Spleen (tissue), 11 donors: Measurements from ENCODE around the gene FHL2. TPM values are rescaled to one million over a fixed set of nuclear protein-coding genes. Genes with fewer than 3 reads are reported as not detected.

Experiments used
- DNase-seq: peaks from one replicate; pipeline ENCODE4 v3.0.0-alpha.2; 2020
- H3K27ac ChIP-seq, 8 donors: fragments of 200-600 bp; sonication (generic) in 7 of 8; 1 replicate in 4 of 8; 2 replicates in 4 of 8; pipeline versions ENCODE4 v1.5.0 to v1.8.0; 2016 to 2021; ENCODE audit warnings: inconsistent platforms in 4 of 8, mild to moderate bottlenecking in 4 of 8, moderate library complexity in 1 of 8
- H3K27me3 ChIP-seq, 7 donors: fragments of 200-600 bp; sonication (generic) in 6 of 7; replicated peaks in 1 of 7; 1 replicate in 4 of 7; 2 replicates in 3 of 7; pipeline versions ENCODE4 v1.5.0 to v1.8.0; 2016 to 2021; ENCODE audit warnings: inconsistent platforms in 3 of 7, mild to moderate bottlenecking in 1 of 7
- H3K36me3 ChIP-seq, 6 donors: fragments of 200-600 bp; sonication (generic) in 5 of 6; 1 replicate in 4 of 6; 2 replicates in 2 of 6; pipeline versions ENCODE4 v1.5.0 to v1.8.0; 2016 to 2021; ENCODE audit warnings: inconsistent platforms in 2 of 6
- H3K4me1 ChIP-seq, 6 donors: fragments of 200-600 bp; sonication (generic) in 5 of 6; 1 replicate in 3 of 6; 2 replicates in 3 of 6; pipeline versions ENCODE4 v1.5.0 to v1.8.0; 2016 to 2021; ENCODE audit warnings: inconsistent platforms in 3 of 6
- H3K4me3 ChIP-seq, 8 donors: fragments of 200-600 bp; sonication (generic) in 7 of 8; 1 replicate in 4 of 8; 2 replicates in 4 of 8; pipeline versions ENCODE4 v1.5.0 to v1.8.0; 2016 to 2021; ENCODE audit warnings: inconsistent platforms in 4 of 8, mild to moderate bottlenecking in 4 of 8, moderate library complexity in 2 of 8
- H3K9me3 ChIP-seq, 8 donors: fragments of 200-600 bp; sonication (generic) in 7 of 8; 1 replicate in 4 of 8; 2 replicates in 4 of 8; pipeline versions ENCODE4 v1.5.0 to v1.8.0; 2016 to 2021; ENCODE audit warnings: inconsistent platforms in 4 of 8
- POLR2A ChIP-seq, 3 donors: fragments of 450-650 bp; IDR thresholded peaks; one replicate each; pipeline ENCODE4 v1.5.1; 2017; ENCODE audit warnings: antibody characterized with exemption in 3 of 3, mild to moderate bottlenecking in 1 of 3
- POLR2AphosphoS5 ChIP-seq, 3 donors: sonication (generic); formaldehyde crosslinking; IDR thresholded peaks; one replicate each; pipeline ENCODE4 v1.5.1; 2017; ENCODE audit warnings: antibody characterized with exemption in 3 of 3
- WGBS, 5 donors: extraction: QIAGEN DNeasy Blood & Tissue Kit in 3 of 5; methylation state at CpG; one replicate each; pipeline versions ENCODE4 v1.1.5 to v1.1.7; 2013 to 2018; 5-methylcytosine and 5-hydroxymethylcytosine counted together
- intact Hi-C: fragments of 100-400 bp; cut with DNase I; formaldehyde crosslinking; loops from one replicate; pipeline ENCODE4 v1.15.0; 2023; ENCODE audit warnings: low total_unique reads
- polyA plus RNA-seq, 3 donors: library from polyadenylated mRNA; stranded (reverse); fragments of 200-250 nt; gene quantifications; one replicate each; pipeline ENCODE4 v1.2.1, GENCODE V29; 2013
- total RNA-seq, 7 donors: library from RNA; depleted of rRNA in 3 of 7; stranded (reverse); fragments of >200 nt in 3 of 7; fragmentation: NEBNext Ultra II Directional in 4 of 7; extraction: Animal tissue kit (Norgen Biotek cat#: 25700) in 4 of 7; gene quantifications; one replicate each; pipeline versions ENCODE4 v1.1.0 to v1.2.1, GENCODE V29; 2016 to 2021
- TF ChIP-seq, protein P1 (sequence below), 11 experiments: fragments of 200-600 bp in 7 of 11; fragments of 450-650 bp in 4 of 11; sonication (generic) in 4 of 11; IDR thresholded peaks in 8 of 11; conservative IDR thresholded peaks in 3 of 11; 1 replicate in 7 of 11; 2 replicates in 4 of 11; pipeline versions ENCODE4 v1.4.0 to v1.8.0; 2016 to 2021; ENCODE audit warnings: antibody characterized with exemption in 11 of 11, inconsistent platforms in 4 of 11, mild to moderate bottlenecking in 1 of 11
- donor health status: healthy with polysubstance abuse.
- donor health status: DM: no; HTN: no; CAD: no; lungs with moderate emphysema.
- donor health status: DM: no; HTN: no; CAD: no.
- donor health status: Bipolar disorder and iron deficiency.
- donor health status: healthy.
- donor health status: DM: no; HTN: no; CAD: no.
- donor health status: DM: yes; HTN: yes; CAD: no.

The FHL2 gene
- total and polyA plus RNA-seq, 10 donors: 6.8 to 27.4 (median 18.9) TPM

- DNase-seq: no peak
- WGBS, 5 donors: 90 to 98% (median 94%) methylated on average over 10 of the region's 10 CpGs
- Histone ChIP-seq H3K36me3 (peaks cover 0 to 14% (median 0%) of the 10 kb centered on the region in 6 donors), H3K27me3 (no peaks in the 10 kb centered on the region), H3K4me3 (no peak overlapping the region), H3K27ac (no peak overlapping the region), H3K9me3 (no peaks in the 10 kb centered on the region), H3K4me1 (peaks cover 0 to 41% (median 18%) of the 10 kb centered on the region in 6 donors)
- intact Hi-C loops: no loop called here
- TF ChIP-seq POLR2AphosphoS5 (IDR thresholded peaks at IDR 0.05) (no peak), POLR2A (IDR thresholded peaks at IDR 0.05) (no peak)
- TF ChIP-seq, protein P1, sequence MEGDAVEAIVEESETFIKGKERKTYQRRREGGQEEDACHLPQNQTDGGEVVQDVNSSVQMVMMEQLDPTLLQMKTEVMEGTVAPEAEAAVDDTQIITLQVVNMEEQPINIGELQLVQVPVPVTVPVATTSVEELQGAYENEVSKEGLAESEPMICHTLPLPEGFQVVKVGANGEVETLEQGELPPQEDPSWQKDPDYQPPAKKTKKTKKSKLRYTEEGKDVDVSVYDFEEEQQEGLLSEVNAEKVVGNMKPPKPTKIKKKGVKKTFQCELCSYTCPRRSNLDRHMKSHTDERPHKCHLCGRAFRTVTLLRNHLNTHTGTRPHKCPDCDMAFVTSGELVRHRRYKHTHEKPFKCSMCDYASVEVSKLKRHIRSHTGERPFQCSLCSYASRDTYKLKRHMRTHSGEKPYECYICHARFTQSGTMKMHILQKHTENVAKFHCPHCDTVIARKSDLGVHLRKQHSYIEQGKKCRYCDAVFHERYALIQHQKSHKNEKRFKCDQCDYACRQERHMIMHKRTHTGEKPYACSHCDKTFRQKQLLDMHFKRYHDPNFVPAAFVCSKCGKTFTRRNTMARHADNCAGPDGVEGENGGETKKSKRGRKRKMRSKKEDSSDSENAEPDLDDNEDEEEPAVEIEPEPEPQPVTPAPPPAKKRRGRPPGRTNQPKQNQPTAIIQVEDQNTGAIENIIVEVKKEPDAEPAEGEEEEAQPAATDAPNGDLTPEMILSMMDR (IDR thresholded peaks at IDR 0.05 in 8 of 11, conservative IDR thresholded peaks at IDR 0.05 in 3 of 11): no peak
Measured at GRCh38 chr2:105371156-105371555, 27.7 kb downstream of the FHL2 start.

- H3K4me3 ChIP-seq: peak overlapping the region in 1 of 8 donors; percentile 22
- WGBS, 5 donors: 39 to 47% (median 40%) methylated on average over 30 of the region's 30 CpGs
- peak overlapping the region in 4 of 8 donors; percentile 5 to 54 (median 32) for H3K27ac ChIP-seq
- no peaks in the 10 kb centered on the region for H3K9me3 ChIP-seq
- peaks cover 0 to 20% (median 0%) of the 10 kb centered on the region in 6 donors for H3K36me3 ChIP-seq
- peak; percentile 52 to 61 (median 56) for TF ChIP-seq POLR2AphosphoS5 (IDR thresholded peaks at IDR 0.05)
- TF ChIP-seq, protein P1 (IDR thresholded peaks at IDR 0.05 in 8 of 11, conservative IDR thresholded peaks at IDR 0.05 in 3 of 11): peak; percentile 87 to 95 (median 91)
- TF ChIP-seq POLR2A (IDR thresholded peaks at IDR 0.05): no peak
- DNase-seq: peak; percentile 94
- intact Hi-C loops: loop anchor here (5.0 kb wide), 1 partner anchor 152 kb away; no protein-coding TSS in a partner anchor
- H3K4me1 ChIP-seq: peaks cover 0 to 33% (median 18%) of the 10 kb centered on the region in 6 donors
- H3K27me3 ChIP-seq: no peaks in the 10 kb centered on the region
Measured at GRCh38 chr2:105369777-105370690, 28.8 kb downstream of the FHL2 start.

- WGBS, 5 donors: 81 to 92% (median 87%) methylated on average over 8 of the region's 8 CpGs
- Histone ChIP-seq H3K27me3 (no peaks in the 10 kb centered on the region), H3K9me3 (no peaks in the 10 kb centered on the region), H3K36me3 (peaks cover 0 to 27% (median 0%) of the 10 kb centered on the region in 6 donors), H3K4me1 (peaks cover 0 to 24% (median 16%) of the 10 kb centered on the region in 6 donors), H3K27ac (no peak overlapping the region), H3K4me3 (no peak overlapping the region)
- TF ChIP-seq POLR2A (IDR thresholded peaks at IDR 0.05): no peak
- TF ChIP-seq POLR2AphosphoS5 (IDR thresholded peaks at IDR 0.05): no peak
- TF ChIP-seq, protein P1 (IDR thresholded peaks at IDR 0.05 in 8 of 11, conservative IDR thresholded peaks at IDR 0.05 in 3 of 11): no peak
- intact Hi-C loops: loop anchor here (5.0 kb wide), 1 partner anchor 153 kb away; no protein-coding TSS in a partner anchor
- no peak for DNase-seq
Measured at GRCh38 chr2:105368759-105369408, 30.0 kb downstream of the FHL2 start.
